ENCODE data around the gene ESYT1. TPM values are rescaled to one million over a fixed set of nuclear protein-coding genes. Genes with fewer than 3 reads are reported as not detected.

ESYT1 gene
- total and polyA plus RNA-seq, 9 of the 15 experiments (the other 6 are each of a cell fraction or from before 2014, with no cell fraction given): 132 to 420 (median 164) TPM

DNA sequence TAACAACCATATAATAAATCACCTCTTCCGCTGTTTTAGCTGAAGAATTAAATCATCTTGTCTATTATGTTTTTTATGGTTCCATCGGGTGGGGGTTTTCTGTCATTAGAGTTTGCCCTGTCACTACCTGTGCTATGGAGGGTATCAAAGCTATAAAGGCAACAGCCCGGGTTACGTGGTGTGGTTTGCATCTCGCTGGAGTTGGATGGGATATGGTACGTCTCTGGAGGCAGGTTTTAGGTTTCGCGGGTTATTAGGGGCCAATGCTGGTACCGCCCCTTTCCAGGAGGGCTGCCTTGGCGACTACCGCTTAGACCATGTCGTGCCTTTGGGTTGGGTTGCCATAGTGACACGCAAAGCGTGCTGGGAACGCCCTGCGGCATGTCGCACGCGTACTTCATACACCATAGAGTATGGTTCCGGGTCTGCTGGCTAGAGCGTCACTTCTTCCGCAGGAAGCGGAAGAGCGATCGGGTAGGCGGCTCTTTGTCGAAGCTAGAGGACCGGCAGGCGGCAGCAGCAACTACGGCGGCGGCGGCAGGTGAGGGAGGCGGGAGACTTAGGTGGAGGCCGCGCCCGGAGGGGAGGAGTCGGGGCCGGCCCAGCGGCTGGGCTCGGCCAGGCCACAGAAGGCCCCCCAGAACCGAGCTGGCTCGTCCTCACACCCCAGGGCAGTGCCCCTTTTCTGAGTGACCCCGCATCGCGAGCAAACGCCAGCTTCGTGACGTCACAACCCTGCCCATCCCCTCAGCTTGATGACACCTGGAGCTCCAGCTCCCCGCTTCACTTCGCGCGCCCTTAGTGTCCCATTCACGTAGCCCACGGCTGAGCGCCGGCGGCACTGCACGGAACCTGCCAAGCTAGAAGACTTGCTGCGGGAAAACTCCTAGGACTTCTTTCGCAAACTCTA is 10.0 kb upstream of the ESYT1 start, which contains the start of gene ZC3H10 (continued):
- peak; percentile 23 for TF ChIP-seq FOXP1 (CRISPR knock-in tag; IDR thresholded peaks at IDR 0.05)
- no peak for TF ChIP-seq NR2F6 (CRISPR knock-in tag; IDR thresholded peaks at IDR 0.05)
- 0 out of 2 replicates have a peak, but pooled peaks have one; percentile 48 for TF ChIP-seq DPF2 (IDR thresholded peaks at IDR 0.05)
- peak; percentile 54 for TF ChIP-seq HMGN3 (IDR thresholded peaks at IDR 0.05; ENCODE audit: borderline replicate concordance, extremely low read depth, insufficient read length, low read depth, low read length)
- TF ChIP-seq ZNF239 (CRISPR knock-in tag; IDR thresholded peaks at IDR 0.05): no peak
- TF ChIP-seq, protein P1, sequence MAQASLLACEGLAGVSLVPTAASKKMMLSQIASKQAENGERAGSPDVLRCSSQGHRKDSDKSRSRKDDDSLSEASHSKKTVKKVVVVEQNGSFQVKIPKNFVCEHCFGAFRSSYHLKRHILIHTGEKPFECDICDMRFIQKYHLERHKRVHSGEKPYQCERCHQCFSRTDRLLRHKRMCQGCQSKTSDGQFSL (CRISPR knock-in tag; IDR thresholded peaks at IDR 0.05): 0 out of 2 replicates have a peak, but pooled peaks have one; percentile 53
- TF ChIP-seq, protein P1 (tag; IDR thresholded peaks at IDR 0.05): no peak
- no peak for TF ChIP-seq CHCHD3 (CRISPR knock-in tag; IDR thresholded peaks at IDR 0.05)
- TF ChIP-seq, protein P2, sequence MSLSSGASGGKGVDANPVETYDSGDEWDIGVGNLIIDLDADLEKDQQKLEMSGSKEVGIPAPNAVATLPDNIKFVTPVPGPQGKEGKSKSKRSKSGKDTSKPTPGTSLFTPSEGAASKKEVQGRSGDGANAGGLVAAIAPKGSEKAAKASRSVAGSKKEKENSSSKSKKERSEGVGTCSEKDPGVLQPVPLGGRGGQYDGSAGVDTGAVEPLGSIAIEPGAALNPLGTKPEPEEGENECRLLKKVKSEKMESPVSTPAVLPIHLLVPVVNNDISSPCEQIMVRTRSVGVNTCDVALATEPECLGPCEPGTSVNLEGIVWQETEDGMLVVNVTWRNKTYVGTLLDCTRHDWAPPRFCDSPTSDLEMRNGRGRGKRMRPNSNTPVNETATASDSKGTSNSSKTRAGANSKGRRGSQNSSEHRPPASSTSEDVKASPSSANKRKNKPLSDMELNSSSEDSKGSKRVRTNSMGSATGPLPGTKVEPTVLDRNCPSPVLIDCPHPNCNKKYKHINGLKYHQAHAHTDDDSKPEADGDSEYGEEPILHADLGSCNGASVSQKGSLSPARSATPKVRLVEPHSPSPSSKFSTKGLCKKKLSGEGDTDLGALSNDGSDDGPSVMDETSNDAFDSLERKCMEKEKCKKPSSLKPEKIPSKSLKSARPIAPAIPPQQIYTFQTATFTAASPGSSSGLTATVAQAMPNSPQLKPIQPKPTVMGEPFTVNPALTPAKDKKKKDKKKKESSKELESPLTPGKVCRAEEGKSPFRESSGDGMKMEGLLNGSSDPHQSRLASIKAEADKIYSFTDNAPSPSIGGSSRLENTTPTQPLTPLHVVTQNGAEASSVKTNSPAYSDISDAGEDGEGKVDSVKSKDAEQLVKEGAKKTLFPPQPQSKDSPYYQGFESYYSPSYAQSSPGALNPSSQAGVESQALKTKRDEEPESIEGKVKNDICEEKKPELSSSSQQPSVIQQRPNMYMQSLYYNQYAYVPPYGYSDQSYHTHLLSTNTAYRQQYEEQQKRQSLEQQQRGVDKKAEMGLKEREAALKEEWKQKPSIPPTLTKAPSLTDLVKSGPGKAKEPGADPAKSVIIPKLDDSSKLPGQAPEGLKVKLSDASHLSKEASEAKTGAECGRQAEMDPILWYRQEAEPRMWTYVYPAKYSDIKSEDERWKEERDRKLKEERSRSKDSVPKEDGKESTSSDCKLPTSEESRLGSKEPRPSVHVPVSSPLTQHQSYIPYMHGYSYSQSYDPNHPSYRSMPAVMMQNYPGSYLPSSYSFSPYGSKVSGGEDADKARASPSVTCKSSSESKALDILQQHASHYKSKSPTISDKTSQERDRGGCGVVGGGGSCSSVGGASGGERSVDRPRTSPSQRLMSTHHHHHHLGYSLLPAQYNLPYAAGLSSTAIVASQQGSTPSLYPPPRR (CRISPR knock-in tag; IDR thresholded peaks at IDR 0.05; ENCODE audit: borderline replicate concordance): peak; percentile 96; the same call in 1 of the 2 replicates
- no peak for TF ChIP-seq CCAR2 (IDR thresholded peaks at IDR 0.05; ENCODE audit: low read depth, low read length)
- peak; percentile 82 for TF ChIP-seq CHD2 (IDR thresholded peaks at IDR 0.05; ENCODE audit: low read depth, low read length)
- TF ChIP-seq, protein P3, sequence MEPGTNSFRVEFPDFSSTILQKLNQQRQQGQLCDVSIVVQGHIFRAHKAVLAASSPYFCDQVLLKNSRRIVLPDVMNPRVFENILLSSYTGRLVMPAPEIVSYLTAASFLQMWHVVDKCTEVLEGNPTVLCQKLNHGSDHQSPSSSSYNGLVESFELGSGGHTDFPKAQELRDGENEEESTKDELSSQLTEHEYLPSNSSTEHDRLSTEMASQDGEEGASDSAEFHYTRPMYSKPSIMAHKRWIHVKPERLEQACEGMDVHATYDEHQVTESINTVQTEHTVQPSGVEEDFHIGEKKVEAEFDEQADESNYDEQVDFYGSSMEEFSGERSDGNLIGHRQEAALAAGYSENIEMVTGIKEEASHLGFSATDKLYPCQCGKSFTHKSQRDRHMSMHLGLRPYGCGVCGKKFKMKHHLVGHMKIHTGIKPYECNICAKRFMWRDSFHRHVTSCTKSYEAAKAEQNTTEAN (CRISPR knock-in tag; IDR thresholded peaks at IDR 0.05): no peak
- TF ChIP-seq ZNF764 (CRISPR knock-in tag; IDR thresholded peaks at IDR 0.05; ENCODE audit: low read depth): peak; percentile 90; the same call in 1 of the 2 replicates
- TF ChIP-seq ZFP30 (CRISPR knock-in tag; IDR thresholded peaks at IDR 0.05; ENCODE audit: borderline replicate concordance): no peak
- 0 out of 2 replicates have a peak, but pooled peaks have one; percentile 17 for TF ChIP-seq FOXM1 (IDR thresholded peaks at IDR 0.05; ENCODE audit: low read depth)
- TF ChIP-seq FOXM1 (CRISPR knock-in tag; IDR thresholded peaks at IDR 0.05; ENCODE audit: low read depth): peak; percentile 73; the same call in 1 of the 2 replicates
- TF ChIP-seq, protein P4, sequence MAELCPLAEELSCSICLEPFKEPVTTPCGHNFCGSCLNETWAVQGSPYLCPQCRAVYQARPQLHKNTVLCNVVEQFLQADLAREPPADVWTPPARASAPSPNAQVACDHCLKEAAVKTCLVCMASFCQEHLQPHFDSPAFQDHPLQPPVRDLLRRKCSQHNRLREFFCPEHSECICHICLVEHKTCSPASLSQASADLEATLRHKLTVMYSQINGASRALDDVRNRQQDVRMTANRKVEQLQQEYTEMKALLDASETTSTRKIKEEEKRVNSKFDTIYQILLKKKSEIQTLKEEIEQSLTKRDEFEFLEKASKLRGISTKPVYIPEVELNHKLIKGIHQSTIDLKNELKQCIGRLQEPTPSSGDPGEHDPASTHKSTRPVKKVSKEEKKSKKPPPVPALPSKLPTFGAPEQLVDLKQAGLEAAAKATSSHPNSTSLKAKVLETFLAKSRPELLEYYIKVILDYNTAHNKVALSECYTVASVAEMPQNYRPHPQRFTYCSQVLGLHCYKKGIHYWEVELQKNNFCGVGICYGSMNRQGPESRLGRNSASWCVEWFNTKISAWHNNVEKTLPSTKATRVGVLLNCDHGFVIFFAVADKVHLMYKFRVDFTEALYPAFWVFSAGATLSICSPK (IDR thresholded peaks at IDR 0.05; ENCODE audit: borderline replicate concordance): no peak
- no peak for TF ChIP-seq ARHGAP35 (IDR thresholded peaks at IDR 0.05; ENCODE audit: partially characterized antibody)
- no peak for TF ChIP-seq MAFK (IDR thresholded peaks at IDR 0.05; ENCODE audit: low read length)

Measured in K562 (cell line).